Ectodermal cell (in vitro differentiated cells): Measurements from ENCODE around the gene FBXL5. TPM values are rescaled to one million over a fixed set of nuclear protein-coding genes. Genes with fewer than 3 reads are reported as not detected.

Experiments
- H3K27ac ChIP-seq: 2 replicates; pipeline ENCODE4 v1.7.0; 2013; ENCODE audit warnings: mild to moderate bottlenecking, low read depth, low read length; ENCODE audit not compliant: insufficient read depth, poor library complexity, severe bottlenecking
- H3K27me3 ChIP-seq: 2 replicates; pipeline ENCODE4 v1.7.0; 2013; ENCODE audit warnings: mild to moderate bottlenecking, low read length; ENCODE audit not compliant: insufficient read depth, control insufficient read depth, poor library complexity, severe bottlenecking
- H3K36me3 ChIP-seq: one replicate; pipeline ENCODE4 v1.7.0; 2013; ENCODE audit warnings: low read length; ENCODE audit not compliant: control insufficient read depth, insufficient read depth
- H3K4me1 ChIP-seq: one replicate; pipeline ENCODE4 v1.7.0; 2013; ENCODE audit warnings: low read length; ENCODE audit not compliant: control insufficient read depth, insufficient read depth
- H3K4me3 ChIP-seq: 2 replicates; pipeline ENCODE4 v1.7.0; 2013; ENCODE audit warnings: low read depth, low read length, control low read depth; ENCODE audit not compliant: insufficient read depth
- H3K9me3 ChIP-seq: 2 replicates; pipeline ENCODE4 v1.7.0; 2013; ENCODE audit warnings: mild to moderate bottlenecking, low read length, moderate library complexity; ENCODE audit not compliant: control insufficient read depth
- WGBS, 2 experiments: methylation state at CpG; one replicate each; pipeline ENCODE4 v1.1.7; 2013; ENCODE audit warnings: missing lambda C conversion rate in 2 of 2; 5-methylcytosine and 5-hydroxymethylcytosine counted together
- polyA plus RNA-seq, 4 experiments: library from polyadenylated mRNA; stranded (reverse); fragments of 50-300 nt; gene quantifications; one replicate each; pipeline ENCODE4 v1.2.3, GENCODE V29; 2013

FBXL5 gene
- polyA plus RNA-seq (2013, experiment 1 of 4), result 51.6 TPM
- 59.5 TPM for polyA plus RNA-seq (2013, experiment 2 of 4)
- 47.5 TPM for polyA plus RNA-seq (2013, experiment 3 of 4)
- polyA plus RNA-seq (2013, experiment 4 of 4), result 53.9 TPM

GRCh38 chr4:15655223-15656037, at the start of gene FBXL5:
Gene FBXL5, minus strand, starts transcription at chr4:15655357. Its CDS starts 70 bp downstream, at chr4:15655287.
- Histone ChIP-seq H3K27ac (peak within 1 kb of the TSS; percentile 96), H3K27me3 (no peaks in the 10 kb centered on the region), H3K4me1 (peaks cover 9% of the 10 kb centered on the region), H3K36me3 (no peaks in the 10 kb centered on the region), H3K9me3 (no peaks in the 10 kb centered on the region), H3K4me3 (peak within 1 kb of the TSS; percentile 85)
- WGBS, 2 experiments, result 22 to 26% methylated on average over 85 of the region's 85 CpGs

- H3K9me3 ChIP-seq, result no peaks in the 10 kb centered on the region
- peaks cover 4% of the 10 kb centered on the region for H3K27me3 ChIP-seq
- H3K27ac ChIP-seq, result no peak overlapping the region
- peaks cover under 1% of the 10 kb centered on the region for H3K4me1 ChIP-seq
- no peak overlapping the region for H3K4me3 ChIP-seq
- H3K36me3 ChIP-seq, result no peaks in the 10 kb centered on the region
Observed at GRCh38 chr4:15704129-15704528, 49.0 kb upstream of the FBXL5 start.

- 94 to 95% methylated on average over 11 of the region's 11 CpGs for WGBS, 2 experiments
- H3K4me3 ChIP-seq, result no peak overlapping the region
- H3K27ac ChIP-seq, result no peak overlapping the region
- no peaks in the 10 kb centered on the region for H3K36me3 ChIP-seq
- peaks cover 4% of the 10 kb centered on the region for H3K27me3 ChIP-seq
- no peaks in the 10 kb centered on the region for H3K9me3 ChIP-seq
- H3K4me1 ChIP-seq, result no peaks in the 10 kb centered on the region
Observed at GRCh38 chr4:15703439-15703838, 48.3 kb upstream of the FBXL5 start.

- Histone ChIP-seq H3K27ac (no peak within 1 kb of the TSS), H3K9me3 (no peaks in the 10 kb centered on the region), H3K36me3 (no peaks in the 10 kb centered on the region), H3K4me1 (no peaks in the 10 kb centered on the region), H3K27me3 (peaks cover 4% of the 10 kb centered on the region), H3K4me3 (peak within 1 kb of the TSS; percentile 16)
- 65 to 67% methylated on average over 43 of the region's 43 CpGs for WGBS, 2 experiments
Observed at GRCh38 chr4:15702941-15703403, 47.8 kb upstream of the FBXL5 start, which contains the start of gene BST1. Gene BST1, plus strand, starts transcription at chr4:15703065. Its CDS starts 80 bp downstream, at chr4:15703145.

GRCh38 chr4:15696866-15697265, 41.7 kb upstream of the FBXL5 start:
- 78 to 88% methylated on average over 1 of the region's 1 CpG for WGBS, 2 experiments
- H3K4me1 ChIP-seq, result no peaks in the 10 kb centered on the region

GRCh38 chr4:15695729-15696128, 40.6 kb upstream of the FBXL5 start:
- Histone ChIP-seq H3K27me3 (no peaks in the 10 kb centered on the region), H3K4me1 (peaks cover 3% of the 10 kb centered on the region), H3K4me3 (no peak overlapping the region), H3K27ac (no peak overlapping the region), H3K36me3 (no peaks in the 10 kb centered on the region), H3K9me3 (peaks cover 2% of the 10 kb centered on the region)
- WGBS, 2 experiments, result 92 to 93% methylated on average over 3 of the region's 3 CpGs

More at GRCh38 chr4:15696866-15697265, 41.7 kb upstream of the FBXL5 start:
- Histone ChIP-seq H3K36me3 (no peaks in the 10 kb centered on the region), H3K9me3 (peaks cover 2% of the 10 kb centered on the region), H3K4me3 (no peak overlapping the region), H3K27ac (no peak overlapping the region), H3K27me3 (no peaks in the 10 kb centered on the region)

- WGBS, 2 experiments, result 73 to 77% methylated on average over 9 to 10 of the region's 10 CpGs
Observed at GRCh38 chr4:15695240-15695699, 40.1 kb upstream of the FBXL5 start.

GRCh38 chr4:15694431-15694830, 39.3 kb upstream of the FBXL5 start:
- Histone ChIP-seq H3K27ac (no peak overlapping the region), H3K27me3 (no peaks in the 10 kb centered on the region), H3K9me3 (peaks cover 2% of the 10 kb centered on the region), H3K4me3 (no peak overlapping the region), H3K4me1 (peaks cover 5% of the 10 kb centered on the region), H3K36me3 (no peaks in the 10 kb centered on the region)
- WGBS, 2 experiments, result 100% methylated on average over 4 of the region's 4 CpGs

More at GRCh38 chr4:15695240-15695699, 40.1 kb upstream of the FBXL5 start:
- no peak overlapping the region for H3K4me3 ChIP-seq
- no peaks in the 10 kb centered on the region for H3K27me3 ChIP-seq
- H3K27ac ChIP-seq, result no peak overlapping the region
- no peaks in the 10 kb centered on the region for H3K36me3 ChIP-seq
- H3K4me1 ChIP-seq, result peaks cover 5% of the 10 kb centered on the region
- H3K9me3 ChIP-seq, result peaks cover 2% of the 10 kb centered on the region

GRCh38 chr4:15692602-15693001, 37.4 kb upstream of the FBXL5 start:
- Histone ChIP-seq H3K27ac (no peak overlapping the region), H3K27me3 (no peaks in the 10 kb centered on the region), H3K4me3 (no peak overlapping the region), H3K9me3 (peaks cover 2% of the 10 kb centered on the region), H3K36me3 (peaks cover 2% of the 10 kb centered on the region), H3K4me1 (peaks cover 5% of the 10 kb centered on the region)
- 91 to 93% methylated on average over 2 of the region's 2 CpGs for WGBS, 2 experiments

- H3K36me3 ChIP-seq, result peaks cover 7% of the 10 kb centered on the region
- peaks cover 2% of the 10 kb centered on the region for H3K9me3 ChIP-seq
- H3K27ac ChIP-seq, result no peak overlapping the region
- H3K4me1 ChIP-seq, result peaks cover 5% of the 10 kb centered on the region
- no peaks in the 10 kb centered on the region for H3K27me3 ChIP-seq
- no peak overlapping the region for H3K4me3 ChIP-seq
- 80 to 85% methylated on average over 3 of the region's 3 CpGs for WGBS, 2 experiments
Observed at GRCh38 chr4:15691346-15692135, 36.4 kb upstream of the FBXL5 start.
